ENCODE measurements around the gene EIF4G1.

The EIF4G1 gene

DNA sequence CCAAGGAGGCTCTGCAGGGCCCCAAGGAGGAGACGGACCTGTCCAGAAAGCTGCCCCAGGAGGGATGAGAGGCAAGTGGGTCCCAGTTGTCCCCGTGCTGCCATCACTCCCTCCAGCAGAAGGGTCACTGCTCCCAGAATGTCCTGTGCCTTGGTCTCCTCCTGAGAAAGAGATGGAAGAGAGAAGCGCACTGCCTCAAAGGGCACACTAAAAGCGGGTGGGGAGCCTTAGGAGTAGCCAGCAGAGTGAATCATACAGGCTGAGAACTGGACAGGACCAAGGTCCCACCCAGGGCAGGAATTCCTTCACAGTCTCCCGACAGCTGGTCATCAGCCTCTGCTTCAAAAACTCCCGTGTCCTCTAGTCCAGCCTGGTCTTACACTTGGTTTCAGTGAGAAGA, 59.0 kb downstream of the EIF4G1 start:
- peaks cover 39% of the 10 kb centered on the region for H3K27me3 Mint-ChIP-seq
- no peak overlapping the region for H3K27ac Mint-ChIP-seq (ENCODE audit: low read depth)
- peaks cover 8% of the 10 kb centered on the region for H3K4me1 Mint-ChIP-seq
- DNase-seq (ENCODE audit: low spot score in 2 of 2) (no peak), ATAC-seq (replicated peaks; ENCODE audit: extremely low read depth, poor library complexity, severe bottlenecking) (no peak)
- no peak overlapping the region for H3K4me3 Mint-ChIP-seq
- no peaks in the 10 kb centered on the region for H3K9me3 Mint-ChIP-seq
- peaks cover 6% of the 10 kb centered on the region for H3K36me3 Mint-ChIP-seq (ENCODE audit: insufficient read depth)

DNA sequence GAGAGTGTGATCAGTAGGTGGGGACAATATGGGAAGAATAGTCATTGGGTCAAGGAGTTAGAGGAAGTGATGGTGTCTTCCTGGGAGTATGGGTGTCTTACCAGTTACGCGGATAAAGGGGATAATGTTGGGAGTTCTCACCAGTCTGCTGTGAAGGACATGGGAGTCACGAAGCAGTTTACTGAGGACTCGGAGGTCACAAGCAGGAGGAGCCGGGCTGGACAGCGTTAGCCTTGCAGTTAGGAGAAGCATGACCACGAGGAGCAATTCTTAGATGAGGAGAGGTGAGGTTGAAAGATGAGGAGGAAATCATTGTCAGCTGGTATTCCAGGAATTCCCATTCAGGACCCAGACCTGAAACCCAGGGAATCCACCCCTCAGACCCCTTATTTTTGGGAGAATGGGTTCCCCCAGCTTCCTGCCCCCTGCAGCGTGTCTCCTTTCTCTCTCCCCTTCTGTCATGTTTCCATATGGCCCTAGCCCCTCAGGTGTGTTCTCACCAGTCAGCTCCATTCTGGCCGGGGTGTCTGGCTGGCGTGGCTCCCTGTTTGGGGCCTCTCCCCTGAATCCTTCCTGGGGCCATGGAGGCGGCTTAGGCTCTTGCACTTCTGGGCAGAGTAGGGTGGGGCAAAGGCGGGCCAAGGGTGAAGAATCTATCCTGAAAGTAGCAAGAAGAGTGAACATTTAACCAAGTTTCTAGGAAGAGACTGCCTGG, 61.5 kb downstream of the EIF4G1 start:
- ATAC-seq (replicated peaks; ENCODE audit: extremely low read depth, poor library complexity, severe bottlenecking): no peak
- peaks cover 52% of the 10 kb centered on the region for H3K27me3 Mint-ChIP-seq
- peaks cover 8% of the 10 kb centered on the region for H3K4me1 Mint-ChIP-seq
- no peaks in the 10 kb centered on the region for H3K36me3 Mint-ChIP-seq (ENCODE audit: insufficient read depth)
- H3K4me3 Mint-ChIP-seq: no peak overlapping the region
- no peak for DNase-seq (ENCODE audit: low spot score in 2 of 2)
- H3K27ac Mint-ChIP-seq (ENCODE audit: low read depth): no peak overlapping the region
- H3K9me3 Mint-ChIP-seq: no peaks in the 10 kb centered on the region

DNA sequence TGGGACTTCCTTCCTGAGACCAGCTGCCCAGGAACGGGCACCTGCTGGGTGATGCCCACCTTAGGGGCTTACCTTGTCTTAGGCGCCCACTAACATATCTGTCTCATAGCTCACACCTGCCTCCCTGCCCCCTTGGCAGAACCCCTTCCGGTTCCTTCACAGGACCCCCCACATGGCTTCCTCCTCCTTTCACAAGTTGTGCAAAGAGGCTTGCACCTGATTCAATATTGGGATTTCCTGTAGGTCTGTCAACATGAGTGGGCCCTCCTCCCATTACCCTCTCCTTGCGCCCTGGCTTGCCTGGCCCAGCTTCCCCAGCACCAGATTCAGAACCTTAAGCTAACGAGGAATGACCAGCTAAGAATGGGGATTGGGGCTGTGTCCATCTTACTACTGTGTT, 63.0 kb downstream of the EIF4G1 start:
- Mint-ChIP-seq H3K27ac (ENCODE audit: low read depth) (no peak overlapping the region), H3K27me3 (peaks cover 62% of the 10 kb centered on the region), H3K36me3 (ENCODE audit: insufficient read depth) (no peaks in the 10 kb centered on the region), H3K4me1 (no peaks in the 10 kb centered on the region), H3K4me3 (no peak overlapping the region), H3K9me3 (no peaks in the 10 kb centered on the region)
- ATAC-seq (replicated peaks; ENCODE audit: extremely low read depth, poor library complexity, severe bottlenecking) (no peak), DNase-seq (ENCODE audit: low spot score in 2 of 2) (no peak)

DNA sequence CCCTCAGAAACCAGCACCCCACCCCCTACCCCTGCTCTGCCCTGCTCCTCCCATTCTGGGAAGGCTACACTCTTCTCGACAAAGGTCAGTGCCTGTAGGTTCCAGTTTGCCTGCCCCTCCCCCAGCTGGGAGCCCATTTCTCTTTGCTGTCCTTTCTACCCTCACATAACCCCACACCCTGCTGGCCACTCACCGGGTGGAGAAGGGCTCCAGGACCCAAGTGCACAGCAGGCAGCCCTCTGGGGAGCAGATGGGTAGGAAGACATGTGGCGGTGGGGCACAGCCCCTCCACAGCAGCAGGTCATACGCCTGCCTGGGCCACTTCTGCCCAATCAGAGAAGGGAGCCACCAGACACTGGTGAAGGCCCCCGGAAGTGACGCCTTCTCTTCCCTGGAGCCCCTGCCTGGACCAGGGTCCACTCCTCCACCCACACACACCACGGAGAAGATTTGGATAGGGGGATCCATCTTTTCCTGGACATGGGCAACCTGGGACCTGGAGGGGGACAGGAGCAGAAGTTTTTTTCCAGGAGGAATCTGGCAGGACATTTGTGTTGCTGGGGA, 63.6 kb downstream of the EIF4G1 start, which contains the start of gene THPO:
TSS of gene THPO (minus strand) at position 326 of the 564 bp plus-strand sequence. CDS start 1,948 bp downstream, outside the sequence.
- peak within 1 kb of the TSS; percentile 67 for H3K4me3 Mint-ChIP-seq
- H3K27me3 Mint-ChIP-seq: peaks cover 68% of the 10 kb centered on the region
- no peak for DNase-seq (ENCODE audit: low spot score in 2 of 2)
- H3K4me1 Mint-ChIP-seq: no peaks in the 10 kb centered on the region
- H3K9me3 Mint-ChIP-seq: no peaks in the 10 kb centered on the region
- ATAC-seq (replicated peaks; ENCODE audit: extremely low read depth, poor library complexity, severe bottlenecking): no peak
- H3K36me3 Mint-ChIP-seq (ENCODE audit: insufficient read depth): peaks cover 2% of the 10 kb centered on the region
- H3K27ac Mint-ChIP-seq (ENCODE audit: low read depth): no peak within 1 kb of the TSS

DNA sequence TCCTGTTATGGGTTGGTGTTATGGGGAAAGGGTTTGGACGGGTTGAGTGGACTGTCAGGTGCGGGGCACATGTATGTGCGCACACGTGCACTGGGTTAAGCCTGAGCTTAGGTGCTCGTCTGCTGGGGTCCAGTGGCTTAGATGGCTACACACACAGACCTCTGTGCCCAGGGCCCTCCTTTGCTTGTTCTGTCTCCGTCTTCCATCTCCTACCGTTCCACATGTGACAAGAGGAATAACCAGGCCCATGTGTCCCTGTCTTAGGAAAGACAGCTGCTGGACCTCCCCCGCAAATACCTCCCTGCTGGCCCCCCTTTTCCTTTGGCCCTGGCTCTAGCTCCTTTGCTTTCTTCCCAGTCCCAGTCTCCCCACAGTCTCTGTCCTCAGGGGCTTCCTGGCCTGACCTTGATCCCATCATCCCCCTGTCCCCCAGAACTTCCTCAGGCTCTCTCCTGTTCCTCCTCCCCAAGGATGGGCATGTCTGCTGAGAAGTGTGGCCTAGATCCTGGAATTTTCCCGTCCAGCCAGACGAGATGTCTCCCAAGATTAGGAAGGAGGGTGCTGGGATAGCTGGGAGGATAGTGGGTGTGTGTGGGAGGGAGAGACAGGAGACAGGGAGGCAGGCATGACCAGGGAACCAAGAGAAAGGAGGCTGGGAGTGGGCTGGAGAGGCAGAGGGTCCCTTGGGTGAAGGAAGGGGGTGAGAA, 64.4 kb downstream of the EIF4G1 start:
- peak overlapping the region; percentile 67 for H3K4me3 Mint-ChIP-seq
- DNase-seq (ENCODE audit: low spot score in 2 of 2): no peak
- H3K27ac Mint-ChIP-seq (ENCODE audit: low read depth): no peak overlapping the region
- no peak for ATAC-seq (replicated peaks; ENCODE audit: extremely low read depth, poor library complexity, severe bottlenecking)
- H3K4me1 Mint-ChIP-seq: no peaks in the 10 kb centered on the region
- peaks cover 2% of the 10 kb centered on the region for H3K36me3 Mint-ChIP-seq (ENCODE audit: insufficient read depth)
- H3K27me3 Mint-ChIP-seq: peaks cover 75% of the 10 kb centered on the region
- H3K9me3 Mint-ChIP-seq: no peaks in the 10 kb centered on the region

DNA sequence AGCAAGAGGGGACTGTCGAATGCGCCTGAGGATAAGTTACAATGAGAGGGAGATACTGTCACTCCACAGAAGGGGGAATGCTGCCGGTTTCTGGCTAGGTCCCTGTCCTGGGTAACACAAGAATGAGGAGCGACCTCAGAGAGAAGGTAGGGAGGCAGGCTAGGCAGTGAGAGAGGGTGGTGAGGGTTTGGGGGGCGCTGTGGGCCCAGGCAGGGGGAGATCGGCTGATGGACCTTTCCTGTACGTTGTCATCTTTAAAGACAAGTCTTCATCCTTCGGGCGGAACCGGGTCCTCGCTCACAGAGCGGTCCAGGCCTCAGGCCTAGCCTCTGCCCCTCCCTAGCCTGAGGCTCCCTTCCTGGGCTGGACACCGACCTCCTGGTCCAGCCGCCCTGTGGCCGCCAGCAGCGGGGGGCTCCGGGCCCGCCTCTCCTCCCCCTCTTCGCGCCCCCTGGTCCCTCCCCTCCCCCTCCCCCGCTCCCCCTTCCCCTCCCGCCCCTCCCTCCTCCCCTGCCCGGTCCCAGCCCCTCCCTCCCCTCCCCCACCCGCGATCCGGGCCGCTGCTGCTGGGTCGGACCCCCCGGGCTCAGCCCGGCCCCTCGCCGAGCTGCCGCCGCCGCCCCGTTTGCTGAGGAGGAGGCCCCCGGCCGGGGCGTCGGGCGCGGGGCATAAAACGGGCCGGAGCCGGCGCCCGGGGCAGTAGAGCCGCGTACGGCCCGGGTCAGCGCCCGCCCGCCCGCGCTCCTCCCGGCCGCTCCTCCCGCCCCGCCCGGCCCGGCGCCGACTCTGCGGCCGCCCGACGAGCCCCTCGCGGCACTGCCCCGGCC, 65.2 kb downstream of the EIF4G1 start, which contains the start of gene CHRD:
TSS of gene CHRD (plus strand) at position 697 of the 827 bp plus-strand sequence. CDS start 265 bp downstream, outside the sequence.
- no peaks in the 10 kb centered on the region for H3K9me3 Mint-ChIP-seq

DNA sequence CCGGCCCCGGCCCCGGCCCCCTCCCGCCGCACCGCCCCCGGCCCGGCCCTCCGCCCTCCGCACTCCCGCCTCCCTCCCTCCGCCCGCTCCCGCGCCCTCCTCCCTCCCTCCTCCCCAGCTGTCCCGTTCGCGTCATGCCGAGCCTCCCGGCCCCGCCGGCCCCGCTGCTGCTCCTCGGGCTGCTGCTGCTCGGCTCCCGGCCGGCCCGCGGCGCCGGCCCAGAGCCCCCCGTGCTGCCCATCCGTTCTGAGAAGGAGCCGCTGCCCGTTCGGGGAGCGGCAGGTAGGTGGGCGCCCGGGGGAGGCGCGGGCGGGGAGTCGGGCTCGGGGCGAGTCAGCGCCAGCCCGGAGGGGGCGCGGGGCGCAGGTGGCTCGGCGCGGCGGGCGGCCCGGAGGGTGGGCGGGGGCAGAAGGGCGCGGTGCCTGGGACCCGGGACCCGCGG, 65.8 kb downstream of the EIF4G1 start:
- peaks cover 82% of the 10 kb centered on the region for H3K27me3 Mint-ChIP-seq
- H3K36me3 Mint-ChIP-seq (ENCODE audit: insufficient read depth): peaks cover 2% of the 10 kb centered on the region
- H3K4me3 Mint-ChIP-seq: peak overlapping the region; percentile 55
- no peaks in the 10 kb centered on the region for H3K9me3 Mint-ChIP-seq
- no peak for DNase-seq (ENCODE audit: low spot score in 2 of 2)
- H3K4me1 Mint-ChIP-seq: no peaks in the 10 kb centered on the region
- no peak for ATAC-seq (replicated peaks; ENCODE audit: extremely low read depth, poor library complexity, severe bottlenecking)
- H3K27ac Mint-ChIP-seq (ENCODE audit: low read depth): no peak overlapping the region

More for the DNA sequence above, 65.2 kb downstream of the EIF4G1 start, which contains the start of gene CHRD:
- Mint-ChIP-seq H3K27me3 (peaks cover 82% of the 10 kb centered on the region), H3K36me3 (ENCODE audit: insufficient read depth) (peaks cover 2% of the 10 kb centered on the region), H3K4me3 (peak within 1 kb of the TSS; percentile 67), H3K27ac (ENCODE audit: low read depth) (no peak within 1 kb of the TSS), H3K4me1 (no peaks in the 10 kb centered on the region)
- ATAC-seq (replicated peaks; ENCODE audit: extremely low read depth, poor library complexity, severe bottlenecking) (no peak), DNase-seq (ENCODE audit: low spot score in 2 of 2) (no peak)

DNA sequence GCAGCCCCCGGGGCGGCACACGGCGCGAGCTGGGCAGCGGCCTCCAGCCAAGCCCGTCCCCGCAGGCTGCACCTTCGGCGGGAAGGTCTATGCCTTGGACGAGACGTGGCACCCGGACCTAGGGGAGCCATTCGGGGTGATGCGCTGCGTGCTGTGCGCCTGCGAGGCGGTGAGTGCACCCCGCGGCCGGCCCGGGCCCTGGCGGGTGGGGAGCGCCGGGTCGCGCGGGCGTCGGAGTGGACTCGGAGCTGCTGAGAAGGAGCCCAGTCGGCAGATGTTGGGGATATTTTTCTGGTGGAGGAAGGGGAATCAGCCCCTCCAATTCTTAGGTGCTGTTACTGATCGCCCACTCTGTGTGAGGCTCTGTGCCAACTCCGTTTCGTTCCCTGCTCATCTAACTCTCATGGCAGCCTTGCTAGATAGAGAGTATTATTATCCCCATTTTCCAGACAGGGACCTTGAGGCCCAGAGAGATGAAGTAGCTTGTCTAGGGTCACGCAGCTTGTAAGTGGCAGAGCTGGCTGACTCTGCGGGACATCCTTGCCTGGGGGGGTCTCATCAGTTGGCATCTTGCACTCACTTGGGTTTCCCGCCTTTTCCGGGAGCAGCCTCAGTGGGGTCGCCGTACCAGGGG, 66.3 kb downstream of the EIF4G1 start:
- peak; percentile 47 for ATAC-seq (replicated peaks; ENCODE audit: extremely low read depth, poor library complexity, severe bottlenecking)
- peak overlapping the region; percentile 55 for H3K4me3 Mint-ChIP-seq

DNA sequence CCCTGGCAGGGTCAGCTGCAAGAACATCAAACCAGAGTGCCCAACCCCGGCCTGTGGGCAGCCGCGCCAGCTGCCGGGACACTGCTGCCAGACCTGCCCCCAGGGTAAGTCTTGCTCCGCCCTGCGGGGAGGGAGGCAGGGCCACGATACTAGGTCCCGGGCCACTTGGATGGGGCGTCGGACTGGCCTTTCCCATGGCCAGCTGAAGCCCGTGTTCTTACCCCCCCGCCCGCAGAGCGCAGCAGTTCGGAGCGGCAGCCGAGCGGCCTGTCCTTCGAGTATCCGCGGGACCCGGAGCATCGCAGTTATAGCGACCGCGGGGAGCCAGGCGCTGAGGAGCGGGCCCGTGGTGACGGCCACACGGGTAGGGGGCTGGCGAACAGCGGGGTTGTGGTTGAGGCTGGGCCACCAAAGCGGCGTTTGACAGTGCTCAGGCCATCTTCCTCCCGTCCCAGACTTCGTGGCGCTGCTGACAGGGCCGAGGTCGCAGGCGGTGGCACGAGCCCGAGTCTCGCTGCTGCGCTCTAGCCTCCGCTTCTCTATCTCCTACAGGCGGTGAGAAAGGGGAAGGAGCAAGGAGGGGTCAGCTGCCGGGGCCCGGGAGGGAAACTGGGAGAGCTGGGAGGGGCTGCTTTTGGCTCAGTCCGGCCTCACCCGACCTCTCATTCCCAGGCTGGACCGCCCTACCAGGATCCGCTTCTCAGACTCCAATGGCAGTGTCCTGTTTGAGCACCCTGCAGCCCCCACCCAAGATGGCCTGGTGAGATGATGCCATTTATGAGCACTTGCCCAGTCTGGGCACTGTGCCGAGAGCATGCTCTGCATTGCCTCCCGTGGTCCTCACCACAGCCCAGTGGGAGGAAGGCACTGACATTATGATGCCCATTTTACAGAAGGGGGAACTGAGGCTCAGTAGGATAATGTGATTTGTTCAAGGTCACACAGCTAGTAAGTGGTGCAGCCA, 67.1 kb downstream of the EIF4G1 start:
- peaks cover 80% of the 10 kb centered on the region for H3K27me3 Mint-ChIP-seq
- H3K4me3 Mint-ChIP-seq: peak overlapping the region; percentile 55
- ATAC-seq (replicated peaks; ENCODE audit: extremely low read depth, poor library complexity, severe bottlenecking) (no peak), DNase-seq (ENCODE audit: low spot score in 2 of 2) (no peak)
- no peak overlapping the region for H3K27ac Mint-ChIP-seq (ENCODE audit: low read depth)
- peaks cover 2% of the 10 kb centered on the region for H3K36me3 Mint-ChIP-seq (ENCODE audit: insufficient read depth)
- H3K9me3 Mint-ChIP-seq: no peaks in the 10 kb centered on the region
- no peaks in the 10 kb centered on the region for H3K4me1 Mint-ChIP-seq

More for the DNA sequence above, 66.3 kb downstream of the EIF4G1 start:
- H3K36me3 Mint-ChIP-seq (ENCODE audit: insufficient read depth): peaks cover 2% of the 10 kb centered on the region
- H3K27me3 Mint-ChIP-seq: peaks cover 82% of the 10 kb centered on the region
- DNase-seq (ENCODE audit: low spot score in 2 of 2): no peak
- no peaks in the 10 kb centered on the region for H3K4me1 Mint-ChIP-seq
- H3K9me3 Mint-ChIP-seq: no peaks in the 10 kb centered on the region
- H3K27ac Mint-ChIP-seq (ENCODE audit: low read depth): no peak overlapping the region

DNA sequence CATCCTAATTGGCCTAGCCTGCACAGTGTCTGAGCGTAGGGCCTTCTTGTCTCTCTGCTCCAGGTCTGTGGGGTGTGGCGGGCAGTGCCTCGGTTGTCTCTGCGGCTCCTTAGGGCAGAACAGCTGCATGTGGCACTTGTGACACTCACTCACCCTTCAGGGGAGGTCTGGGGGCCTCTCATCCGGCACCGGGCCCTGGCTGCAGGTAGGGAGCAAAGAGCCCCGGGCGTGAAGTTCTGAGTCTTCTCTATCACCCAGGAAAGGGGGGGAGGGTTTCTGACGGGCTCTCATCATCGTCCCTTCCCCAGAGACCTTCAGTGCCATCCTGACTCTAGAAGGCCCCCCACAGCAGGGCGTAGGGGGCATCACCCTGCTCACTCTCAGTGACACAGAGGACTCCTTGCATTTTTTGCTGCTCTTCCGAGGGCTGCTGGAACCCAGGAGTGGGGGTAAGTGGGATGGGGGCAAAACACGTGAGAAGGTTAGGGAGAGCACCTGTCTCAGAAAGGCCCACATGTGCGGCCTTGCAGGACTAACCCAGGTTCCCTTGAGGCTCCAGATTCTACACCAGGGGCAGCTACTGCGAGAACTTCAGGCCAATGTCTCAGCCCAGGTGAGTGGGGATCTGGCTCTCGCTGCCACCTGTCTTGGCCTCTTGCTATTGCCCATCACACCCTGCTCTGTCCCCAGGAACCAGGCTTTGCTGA, 68.1 kb downstream of the EIF4G1 start:
- Mint-ChIP-seq H3K4me1 (no peaks in the 10 kb centered on the region), H3K27ac (ENCODE audit: low read depth) (no peak overlapping the region)

More for the DNA sequence above, 68.1 kb downstream of the EIF4G1 start:
- peaks cover 2% of the 10 kb centered on the region for H3K36me3 Mint-ChIP-seq (ENCODE audit: insufficient read depth)
- no peak for ATAC-seq (replicated peaks; ENCODE audit: extremely low read depth, poor library complexity, severe bottlenecking)
- H3K27me3 Mint-ChIP-seq: peaks cover 70% of the 10 kb centered on the region
- no peak overlapping the region for H3K4me3 Mint-ChIP-seq
- DNase-seq (ENCODE audit: low spot score in 2 of 2): no peak
- no peaks in the 10 kb centered on the region for H3K9me3 Mint-ChIP-seq
